Keratinocyte (primary cell): ENCODE measurements around the gene KRT38. TPM values are rescaled to one million over a fixed set of nuclear protein-coding genes. Genes with fewer than 3 reads are reported as not detected.

Experiments used
- DNase-seq: peaks from one replicate; pipeline ENCODE4 v3.0.0-alpha.2; 2011; ENCODE audit warnings: low read depth, missing footprints, low spot score
- FAIRE-seq: peaks from 2 replicates; lab custom pipeline; 2011; peaks lifted over from hg19 to GRCh38; lab: Jason Lieb, UNC
- H2AFZ ChIP-seq: 2 replicates; pipeline ENCODE4 v1.6.0; 2012; ENCODE audit warnings: low read length, control low read depth, inconsistent platforms; ENCODE audit not compliant: control insufficient read depth
- H3K27ac ChIP-seq: 2 replicates; pipeline ENCODE4 v1.5.1; 2011; ENCODE audit warnings: low read length; ENCODE audit not compliant: control insufficient read depth, insufficient read depth
- H3K27me3 ChIP-seq: 3 replicates; pipeline ENCODE4 v1.6.0; 2011; ENCODE audit warnings: low read length; ENCODE audit not compliant: control insufficient read depth, insufficient read depth; ENCODE audit errors: extremely low read depth
- H3K36me3 ChIP-seq, 2 experiments: 2 replicates in 1 of 2; 3 replicates in 1 of 2; pipeline ENCODE4 v1.5.1; 2011; ENCODE audit warnings: low read length in 2 of 2, mild to moderate bottlenecking in 1 of 2; ENCODE audit not compliant: control insufficient read depth in 2 of 2, insufficient read depth in 2 of 2; ENCODE audit errors: extremely low read depth in 1 of 2
- H3K4me1 ChIP-seq: 3 replicates; pipeline ENCODE4 v1.5.1; 2011; ENCODE audit warnings: low read length; ENCODE audit not compliant: control insufficient read depth, insufficient read depth; ENCODE audit errors: extremely low read depth
- H3K4me2 ChIP-seq: 3 replicates; pipeline ENCODE4 v1.6.0; 2011; ENCODE audit warnings: low read depth, low read length; ENCODE audit not compliant: control insufficient read depth, insufficient read depth; ENCODE audit errors: extremely low read depth
- H3K4me3 ChIP-seq, 3 experiments: fragments of 200-600 bp in 1 of 3; sonication (generic) in 1 of 3; 2 replicates in 2 of 3; 3 replicates in 1 of 3; pipeline ENCODE4 v1.5.1; 2011 to 2016; ENCODE audit warnings: low read length in 3 of 3, mild to moderate bottlenecking in 3 of 3, control low read depth in 2 of 3, inconsistent platforms in 1 of 3, low read depth in 1 of 3, mixed read lengths in 1 of 3, mixed run types in 1 of 3, moderate library complexity in 1 of 3; ENCODE audit not compliant: control insufficient read depth in 2 of 3, insufficient read depth in 2 of 3; ENCODE audit errors: extremely low read depth in 1 of 3
- H3K79me2 ChIP-seq: 2 replicates; pipeline ENCODE4 v1.6.0; 2012; ENCODE audit warnings: low read length; ENCODE audit not compliant: control insufficient read depth, insufficient read depth
- H3K9ac ChIP-seq: 3 replicates; pipeline ENCODE4 v1.6.0; 2011; ENCODE audit warnings: low read length; ENCODE audit not compliant: control insufficient read depth, insufficient read depth; ENCODE audit errors: extremely low read depth
- H3K9me1 ChIP-seq: 3 replicates; pipeline ENCODE4 v1.6.0; 2011; ENCODE audit warnings: low read length; ENCODE audit not compliant: control insufficient read depth, insufficient read depth; ENCODE audit errors: extremely low read depth
- H3K9me3 ChIP-seq: 2 replicates; pipeline ENCODE4 v1.5.1; 2012; ENCODE audit warnings: low read depth, low read length; ENCODE audit not compliant: control insufficient read depth
- H4K20me1 ChIP-seq: 3 replicates; pipeline ENCODE4 v1.6.0; 2011; ENCODE audit warnings: low read length; ENCODE audit not compliant: control insufficient read depth, insufficient read depth; ENCODE audit errors: extremely low read depth
- EZH2 ChIP-seq: IDR thresholded peaks from one replicate; pipeline ENCODE4 v1.6.1; 2012; ENCODE audit warnings: inconsistent platforms, mild to moderate bottlenecking, low read length, moderate library complexity
- dilution Hi-C: fragments of 300-500 bp; cut with MboI; formaldehyde crosslinking; loops from one replicate; pipeline ENCODE4 v1.7.0; 2020; ENCODE audit warnings: low sequenced_read_pairs; ENCODE audit not compliant: extremely low pct_ligation_motif_present
- polyA plus RNA-seq, 5 experiments: library from polyadenylated mRNA; depleted of rRNA in 3 of 5; stranded (reverse) in 3 of 5; stranded (forward) in 1 of 5; unstranded in 1 of 5; fragments of >200 nt; gene quantifications; 1 replicate in 1 of 5; 2 replicates in 3 of 5; 3 replicates in 1 of 5; pipeline versions ENCODE4 v1.2.1 to v1.2.3, GENCODE V29; 2011 to 2012; ENCODE audit warnings: missing spikeins in 2 of 5, low read depth in 1 of 5, low replicate concordance in 1 of 5
- TF ChIP-seq, protein P1 (sequence below), 3 experiments: IDR thresholded peaks in 1 of 3; conservative IDR thresholded peaks in 1 of 3; optimal IDR thresholded peaks in 1 of 3; 2 replicates in 2 of 3; 3 replicates in 1 of 3; pipeline versions ENCODE3 to v1.5.1; 2011; ENCODE audit warnings: low read length in 3 of 3, mild to moderate bottlenecking in 3 of 3, moderate library complexity in 2 of 3, control low read depth in 1 of 3, inconsistent platforms in 1 of 3; ENCODE audit not compliant: insufficient read depth in 2 of 3; ENCODE audit errors: extremely low read depth in 1 of 3

Gene KRT38
- polyA plus RNA-seq, 1 donor (not counting 4 experiments of a cell fraction or from before 2014, with no cell fraction given): not detected

- FAIRE-seq: peak; percentile 98
- no peaks in the 10 kb centered on the region for H3K27me3 ChIP-seq
- no peak overlapping the region for H3K4me3 ChIP-seq
- peaks cover 2% of the 10 kb centered on the region for H3K9me1 ChIP-seq
- dilution Hi-C loops: no loop called here
- H3K79me2 ChIP-seq: no peaks in the 10 kb centered on the region
- peak overlapping the region; percentile 46 for H3K4me2 ChIP-seq
- H3K9ac ChIP-seq: peak overlapping the region; percentile 58
- H4K20me1 ChIP-seq: no peaks in the 10 kb centered on the region
- H3K4me1 ChIP-seq: peaks cover 48% of the 10 kb centered on the region
- H2AFZ ChIP-seq: no peak overlapping the region
- no peak for DNase-seq
- no peaks in the 10 kb centered on the region for H3K36me3 ChIP-seq
- H3K27ac ChIP-seq: peak overlapping the region; percentile 88
- H3K9me3 ChIP-seq: no peaks in the 10 kb centered on the region
- TF ChIP-seq, protein P1, sequence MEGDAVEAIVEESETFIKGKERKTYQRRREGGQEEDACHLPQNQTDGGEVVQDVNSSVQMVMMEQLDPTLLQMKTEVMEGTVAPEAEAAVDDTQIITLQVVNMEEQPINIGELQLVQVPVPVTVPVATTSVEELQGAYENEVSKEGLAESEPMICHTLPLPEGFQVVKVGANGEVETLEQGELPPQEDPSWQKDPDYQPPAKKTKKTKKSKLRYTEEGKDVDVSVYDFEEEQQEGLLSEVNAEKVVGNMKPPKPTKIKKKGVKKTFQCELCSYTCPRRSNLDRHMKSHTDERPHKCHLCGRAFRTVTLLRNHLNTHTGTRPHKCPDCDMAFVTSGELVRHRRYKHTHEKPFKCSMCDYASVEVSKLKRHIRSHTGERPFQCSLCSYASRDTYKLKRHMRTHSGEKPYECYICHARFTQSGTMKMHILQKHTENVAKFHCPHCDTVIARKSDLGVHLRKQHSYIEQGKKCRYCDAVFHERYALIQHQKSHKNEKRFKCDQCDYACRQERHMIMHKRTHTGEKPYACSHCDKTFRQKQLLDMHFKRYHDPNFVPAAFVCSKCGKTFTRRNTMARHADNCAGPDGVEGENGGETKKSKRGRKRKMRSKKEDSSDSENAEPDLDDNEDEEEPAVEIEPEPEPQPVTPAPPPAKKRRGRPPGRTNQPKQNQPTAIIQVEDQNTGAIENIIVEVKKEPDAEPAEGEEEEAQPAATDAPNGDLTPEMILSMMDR (optimal IDR thresholded peaks at IDR 0.05 in 1 of 3, IDR thresholded peaks at IDR 0.05 in 1 of 3, conservative IDR thresholded peaks at IDR 0.05 in 1 of 3; ENCODE audit: extremely low read depth in 1 of 3, insufficient read depth in 2 of 3, low read length in 3 of 3): no peak
- no peak for TF ChIP-seq EZH2
Measured at GRCh38 chr17:41420134-41420533, 20.6 kb downstream of the KRT38 start.

DNA sequence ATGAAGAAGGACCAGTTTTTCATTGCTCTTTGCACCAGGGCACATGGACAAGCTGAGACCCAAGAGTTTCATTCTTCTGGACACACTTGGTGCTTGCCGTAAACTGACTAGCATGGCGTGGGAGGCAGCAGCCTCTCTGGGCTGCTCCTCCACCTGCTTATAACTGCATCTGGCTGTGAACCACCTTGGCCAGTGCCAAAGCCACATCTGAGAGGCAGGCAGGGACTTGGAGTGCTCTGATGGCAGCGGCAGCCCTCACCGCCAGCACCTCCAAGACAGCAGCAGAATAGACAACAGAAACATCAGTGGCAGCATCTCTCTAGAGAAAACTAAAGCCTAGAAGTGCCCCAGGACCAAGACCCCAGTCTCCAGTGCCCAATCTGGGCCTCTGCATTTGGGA lies 21.1 kb downstream of the KRT38 start:
- Histone ChIP-seq H2AFZ (no peak overlapping the region), H3K36me3 (no peaks in the 10 kb centered on the region), H3K4me2 (peak overlapping the region; percentile 46), H3K27ac (peak overlapping the region; percentile 88), H3K9me1 (peaks cover 2% of the 10 kb centered on the region), H3K4me3 (peak overlapping the region in 1 of 3 experiments; percentile 7), H3K79me2 (no peaks in the 10 kb centered on the region), H3K27me3 (no peaks in the 10 kb centered on the region), H4K20me1 (no peaks in the 10 kb centered on the region), H3K9me3 (no peaks in the 10 kb centered on the region), H3K9ac (peak overlapping the region; percentile 52), H3K4me1 (peaks cover 48% of the 10 kb centered on the region)
- no peak for DNase-seq
- dilution Hi-C loops: no loop called here
- TF ChIP-seq EZH2: no peak
- TF ChIP-seq, protein P1 (optimal IDR thresholded peaks at IDR 0.05 in 1 of 3, IDR thresholded peaks at IDR 0.05 in 1 of 3, conservative IDR thresholded peaks at IDR 0.05 in 1 of 3; ENCODE audit: extremely low read depth in 1 of 3, insufficient read depth in 2 of 3, low read length in 3 of 3): no peak
- no peak for FAIRE-seq
